Loucy (cell line): ENCODE measurements around the gene PRSS56.

Source experiments
- H2AFZ ChIP-seq: fragments of 200-600 bp; sonication (generic); 2 replicates; pipeline ENCODE4 v1.6.0; 2016; ENCODE audit warnings: antibody characterized with exemption, mild to moderate bottlenecking, low read length, moderate library complexity
- H3F3A ChIP-seq: fragments of 200-600 bp; 2 replicates; pipeline ENCODE4 v1.6.0; 2016; ENCODE audit warnings: antibody characterized with exemption, low read depth, mild to moderate bottlenecking
- H3K27me3 ChIP-seq: fragments of 200-600 bp; sonication (generic); 2 replicates; pipeline ENCODE4 v1.6.1; 2014; ENCODE audit warnings: low read length, mild to moderate bottlenecking; ENCODE audit not compliant: insufficient read depth, poor library complexity, severe bottlenecking
- H3K36me3 ChIP-seq: fragments of 200-600 bp; sonication (generic); 2 replicates; pipeline ENCODE4 v1.6.1; 2016; ENCODE audit warnings: low read length; ENCODE audit not compliant: insufficient read depth
- H3K4me1 ChIP-seq: fragments of 200-600 bp; sonication (generic); 2 replicates; pipeline ENCODE4 v1.5.1; 2014; ENCODE audit warnings: low read length, mild to moderate bottlenecking; ENCODE audit not compliant: insufficient read depth, poor library complexity, severe bottlenecking
- H3K4me2 ChIP-seq: fragments of 200-600 bp; sonication (generic); 2 replicates; pipeline ENCODE4 v1.6.0; 2014; ENCODE audit warnings: antibody characterized with exemption, low read length, low read depth, mild to moderate bottlenecking; ENCODE audit not compliant: poor library complexity, severe bottlenecking
- H3K4me3 ChIP-seq: fragments of 200-600 bp; sonication (generic); 2 replicates; pipeline ENCODE4 v1.5.1; 2014; ENCODE audit warnings: low read length, mild to moderate bottlenecking, mixed read lengths; ENCODE audit not compliant: poor library complexity, severe bottlenecking
- H3K79me2 ChIP-seq: fragments of 200-600 bp; sonication (generic); 2 replicates; pipeline ENCODE4 v1.6.1; 2014; ENCODE audit warnings: low read length; ENCODE audit not compliant: insufficient read depth
- H3K9ac ChIP-seq: fragments of 200-600 bp; sonication (generic); 2 replicates; pipeline ENCODE4 v1.6.0; 2014; ENCODE audit warnings: mild to moderate bottlenecking, low read depth, low read length, moderate library complexity; ENCODE audit not compliant: poor library complexity, severe bottlenecking
- H3K9me2 ChIP-seq: fragments of 200-600 bp; sonication (generic); replicated peaks from 2 replicates; pipeline ENCODE4 v1.6.1; 2016; ENCODE audit warnings: low read depth, low read length, mixed read lengths
- H3K9me3 ChIP-seq: fragments of 200-600 bp; sonication (generic); 2 replicates; pipeline ENCODE4 v1.6.1; 2014; ENCODE audit warnings: mild to moderate bottlenecking, antibody characterized with exemption, low read length, low read depth; ENCODE audit not compliant: insufficient read depth
- H4K20me1 ChIP-seq: fragments of 200-600 bp; sonication (generic); 2 replicates; pipeline ENCODE4 v1.6.0; 2014; ENCODE audit warnings: antibody characterized with exemption, low read length, mild to moderate bottlenecking; ENCODE audit not compliant: insufficient read depth, poor library complexity, severe bottlenecking
- EZH2phosphoT487 ChIP-seq: fragments of 200-600 bp; IDR thresholded peaks from 2 replicates; pipeline ENCODE4 v1.6.1; 2018; ENCODE audit warnings: antibody characterized with exemption, mild to moderate bottlenecking, moderate library complexity, borderline replicate concordance
- TF ChIP-seq, protein P1 (sequence below): fragments of 200-600 bp; sonication (generic); conservative IDR thresholded peaks from 2 replicates; pipeline ENCODE4 v1.5.1; 2014; ENCODE audit warnings: mild to moderate bottlenecking, antibody characterized with exemption, low read length

PRSS56 gene

DNA sequence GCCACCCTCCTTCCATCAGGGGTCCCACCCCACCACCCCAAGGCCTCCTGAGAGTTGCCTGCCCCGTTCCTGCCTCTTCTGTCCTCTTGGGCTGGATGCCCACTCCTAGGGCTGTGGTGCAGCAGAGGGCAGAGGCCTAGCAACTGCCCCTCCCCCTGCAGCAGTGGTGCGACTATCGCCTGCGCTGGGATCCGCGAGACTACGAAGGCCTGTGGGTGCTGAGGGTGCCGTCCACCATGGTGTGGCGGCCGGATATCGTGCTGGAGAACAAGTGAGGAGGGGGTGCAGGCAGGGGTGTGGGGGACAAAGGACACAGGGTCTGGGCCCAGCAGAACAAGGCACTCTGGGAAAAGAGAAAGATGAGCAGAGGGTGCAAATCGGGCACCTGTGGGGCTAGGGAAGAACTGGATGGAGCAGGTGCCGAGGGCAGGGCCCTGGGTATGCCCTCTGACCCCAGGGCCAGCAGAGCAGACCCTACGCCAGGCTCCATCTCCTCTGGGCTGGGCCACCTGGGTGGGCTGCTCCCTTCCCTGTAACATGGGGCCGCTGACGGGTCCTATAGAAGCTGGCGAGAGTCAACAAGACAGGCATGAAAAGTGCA is 20.4 kb downstream of the PRSS56 start:
- Histone ChIP-seq H3K4me2 (no peak overlapping the region), H2AFZ (no peak overlapping the region), H3K79me2 (no peaks in the 10 kb centered on the region), H3K9me2 (no peaks in the 10 kb centered on the region), H3K4me1 (no peaks in the 10 kb centered on the region), H3F3A (no peaks in the 10 kb centered on the region), H3K9ac (no peak overlapping the region), H3K9me3 (no peaks in the 10 kb centered on the region), H4K20me1 (no peaks in the 10 kb centered on the region), H3K4me3 (no peak overlapping the region), H3K27me3 (no peaks in the 10 kb centered on the region), H3K36me3 (no peaks in the 10 kb centered on the region)
- TF ChIP-seq, protein P1, sequence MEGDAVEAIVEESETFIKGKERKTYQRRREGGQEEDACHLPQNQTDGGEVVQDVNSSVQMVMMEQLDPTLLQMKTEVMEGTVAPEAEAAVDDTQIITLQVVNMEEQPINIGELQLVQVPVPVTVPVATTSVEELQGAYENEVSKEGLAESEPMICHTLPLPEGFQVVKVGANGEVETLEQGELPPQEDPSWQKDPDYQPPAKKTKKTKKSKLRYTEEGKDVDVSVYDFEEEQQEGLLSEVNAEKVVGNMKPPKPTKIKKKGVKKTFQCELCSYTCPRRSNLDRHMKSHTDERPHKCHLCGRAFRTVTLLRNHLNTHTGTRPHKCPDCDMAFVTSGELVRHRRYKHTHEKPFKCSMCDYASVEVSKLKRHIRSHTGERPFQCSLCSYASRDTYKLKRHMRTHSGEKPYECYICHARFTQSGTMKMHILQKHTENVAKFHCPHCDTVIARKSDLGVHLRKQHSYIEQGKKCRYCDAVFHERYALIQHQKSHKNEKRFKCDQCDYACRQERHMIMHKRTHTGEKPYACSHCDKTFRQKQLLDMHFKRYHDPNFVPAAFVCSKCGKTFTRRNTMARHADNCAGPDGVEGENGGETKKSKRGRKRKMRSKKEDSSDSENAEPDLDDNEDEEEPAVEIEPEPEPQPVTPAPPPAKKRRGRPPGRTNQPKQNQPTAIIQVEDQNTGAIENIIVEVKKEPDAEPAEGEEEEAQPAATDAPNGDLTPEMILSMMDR: no peak
- no peak for TF ChIP-seq EZH2phosphoT487

DNA sequence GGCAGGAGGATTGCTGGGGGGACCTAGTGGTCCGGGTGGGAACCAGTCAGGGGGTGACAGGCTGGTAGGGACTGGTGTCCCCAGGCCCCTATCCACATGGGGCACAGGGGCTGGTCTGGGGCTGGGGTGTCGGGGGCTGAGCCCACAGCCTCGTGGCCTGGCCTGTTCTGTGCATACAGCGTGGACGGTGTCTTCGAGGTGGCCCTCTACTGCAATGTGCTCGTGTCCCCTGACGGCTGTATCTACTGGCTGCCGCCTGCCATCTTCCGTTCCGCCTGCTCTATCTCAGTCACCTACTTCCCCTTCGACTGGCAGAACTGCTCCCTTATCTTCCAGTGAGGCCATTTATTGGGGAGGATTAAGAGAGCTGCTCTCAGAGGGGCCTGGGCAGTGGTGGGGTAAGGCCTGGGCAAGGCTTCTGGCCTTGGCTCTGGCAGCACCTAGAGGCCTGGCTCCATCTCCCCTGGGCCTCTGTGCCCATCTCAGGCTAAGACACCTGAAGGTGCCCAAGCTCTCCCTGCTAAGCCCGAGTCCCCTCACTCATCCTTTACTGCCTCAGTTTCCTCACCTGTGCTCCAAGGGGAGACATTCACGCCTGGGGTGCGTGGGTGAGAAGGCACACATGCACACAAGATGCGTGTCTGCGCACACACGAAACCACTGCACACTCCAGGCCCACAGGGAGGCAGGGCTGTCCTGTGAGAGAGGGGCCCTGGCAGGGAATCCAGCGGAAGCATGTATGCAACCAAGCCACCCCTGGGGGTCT is 21.2 kb downstream of the PRSS56 start:
- TF ChIP-seq, protein P1: no peak
- no peak for TF ChIP-seq EZH2phosphoT487
- H3K9ac ChIP-seq: no peak overlapping the region

DNA sequence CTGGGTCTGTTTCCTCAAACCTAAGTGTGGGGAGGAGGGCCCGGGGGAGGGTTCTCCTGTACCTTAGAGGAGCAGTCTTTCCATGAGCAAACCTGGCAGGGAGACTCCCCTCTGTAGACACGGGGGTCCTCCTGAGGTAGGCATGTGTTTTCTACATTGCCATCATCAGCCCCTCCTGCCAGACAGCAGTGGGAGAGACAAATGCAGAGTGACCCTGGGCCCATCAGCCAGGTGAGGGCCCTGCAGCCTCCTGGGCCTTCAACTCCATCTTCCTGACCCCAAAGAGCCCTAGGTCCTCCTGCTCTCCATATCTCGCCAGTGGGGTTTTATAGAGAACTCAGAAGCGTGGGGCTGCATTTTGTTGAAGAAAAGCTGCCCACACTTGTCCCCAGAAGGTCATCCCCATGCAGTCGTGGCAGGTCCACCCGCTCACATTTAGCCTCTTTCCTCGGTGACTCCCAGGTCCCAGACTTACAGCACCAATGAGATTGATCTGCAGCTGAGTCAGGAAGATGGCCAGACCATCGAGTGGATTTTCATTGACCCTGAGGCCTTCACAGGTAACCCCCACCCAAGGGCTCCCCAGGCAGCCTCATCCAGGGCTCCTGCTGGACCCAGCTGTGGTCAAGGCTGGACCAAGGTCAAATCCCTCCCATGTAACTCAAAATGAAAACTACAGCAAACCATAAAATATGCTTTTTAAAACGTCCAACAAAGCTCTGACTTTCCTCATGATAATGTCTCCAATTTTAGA is 21.9 kb downstream of the PRSS56 start:
- Histone ChIP-seq H4K20me1 (peaks cover 5% of the 10 kb centered on the region), H3K79me2 (no peaks in the 10 kb centered on the region)

More for the DNA sequence above, 21.2 kb downstream of the PRSS56 start:
- Histone ChIP-seq H3K9me2 (no peaks in the 10 kb centered on the region), H2AFZ (no peak overlapping the region), H3K36me3 (no peaks in the 10 kb centered on the region), H3K4me1 (no peaks in the 10 kb centered on the region), H3K4me2 (no peak overlapping the region), H3F3A (no peaks in the 10 kb centered on the region), H4K20me1 (no peaks in the 10 kb centered on the region), H3K79me2 (no peaks in the 10 kb centered on the region), H3K9me3 (no peaks in the 10 kb centered on the region), H3K27me3 (no peaks in the 10 kb centered on the region), H3K4me3 (no peak overlapping the region)

More for the DNA sequence above, 21.9 kb downstream of the PRSS56 start:
- Histone ChIP-seq H3K4me2 (no peak overlapping the region), H3K9ac (no peak overlapping the region), H3K36me3 (no peaks in the 10 kb centered on the region), H3F3A (no peaks in the 10 kb centered on the region), H3K9me2 (no peaks in the 10 kb centered on the region), H2AFZ (no peak overlapping the region), H3K4me1 (no peaks in the 10 kb centered on the region), H3K9me3 (no peaks in the 10 kb centered on the region), H3K27me3 (no peaks in the 10 kb centered on the region), H3K4me3 (no peak overlapping the region)
- no peak for TF ChIP-seq EZH2phosphoT487
- TF ChIP-seq, protein P1: no peak
